NCI-H187 treated with DMSO at 0.1 percent for 48 hours (cell line): Measurements from ENCODE around the gene GLB1L3.
"Not testable (repeated sequence)": the region's sequence is repeated elsewhere in the genome, so short reads cannot be mapped to it uniquely, and the experiment has no call there.

ENCODE experiments used
- DNase-seq: peaks from one replicate; lab custom pipeline; 2025; lab: John Stamatoyannopoulos, UW

GLB1L3 gene

GRCh38 chr11:134276396-134277182 lies 410 bp downstream of the GLB1L3 start:
- DNase-seq: no peak

- DNase-seq: no peak
Measured at GRCh38 chr11:134277183-134278001, 1.2 kb downstream of the GLB1L3 start.

- DNase-seq: no peak
Measured at GRCh38 chr11:134278356-134278755, 2.2 kb downstream of the GLB1L3 start.

- DNase-seq: not testable (repeated sequence)
Measured at GRCh38 chr11:134281635-134282034, 5.5 kb downstream of the GLB1L3 start.

GRCh38 chr11:134282121-134283045 lies 6.2 kb downstream of the GLB1L3 start:
- DNase-seq: no peak

- no peak for DNase-seq
Measured at GRCh38 chr11:134283461-134284230, 7.5 kb downstream of the GLB1L3 start.

- DNase-seq: not testable (repeated sequence)
Measured at GRCh38 chr11:134284349-134284748, 8.2 kb downstream of the GLB1L3 start.

GRCh38 chr11:134287561-134287960 lies 11.4 kb downstream of the GLB1L3 start:
- no peak for DNase-seq

GRCh38 chr11:134288486-134288885 lies 12.3 kb downstream of the GLB1L3 start:
- no peak for DNase-seq

GRCh38 chr11:134289167-134289566 lies 13.0 kb downstream of the GLB1L3 start:
- DNase-seq: no peak

GRCh38 chr11:134289789-134290188 lies 13.6 kb downstream of the GLB1L3 start:
- no peak for DNase-seq

- DNase-seq: no peak
Measured at GRCh38 chr11:134290646-134291045, 14.5 kb downstream of the GLB1L3 start.

GRCh38 chr11:134291196-134291595 lies 15.0 kb downstream of the GLB1L3 start:
- DNase-seq: no peak

- DNase-seq: no peak
Measured at GRCh38 chr11:134292661-134293060, 16.5 kb downstream of the GLB1L3 start.

GRCh38 chr11:134293119-134294113 lies 17.2 kb downstream of the GLB1L3 start:
- no peak for DNase-seq

- DNase-seq: no peak
Measured at GRCh38 chr11:134294664-134295063, 18.5 kb downstream of the GLB1L3 start.

GRCh38 chr11:134312223-134312622 lies 36.0 kb downstream of the GLB1L3 start:
- no peak for DNase-seq

GRCh38 chr11:134312807-134313206 lies 36.6 kb downstream of the GLB1L3 start:
- no peak for DNase-seq

- no peak for DNase-seq
Measured at GRCh38 chr11:134313379-134313778, 37.2 kb downstream of the GLB1L3 start.
